Measurements from ENCODE around the gene CHCHD2.
"Not testable (repeated sequence)": the region's sequence is repeated elsewhere in the genome, so short reads cannot be mapped to it uniquely, and the experiment has no call there.

The CHCHD2 gene

GRCh38 chr7:56083150-56083785 is 23.0 kb downstream of the CHCHD2 start:
- Histone ChIP-seq H3K4me3 (ENCODE audit: low read depth, low read length) (no peak overlapping the region), H3K27ac (no peak overlapping the region), H3K27me3 (replicated peaks) (no peaks in the 10 kb centered on the region), H3K36me3 (replicated peaks) (peaks cover 30% of the 10 kb centered on the region)
- in situ Hi-C loops (cut with HindIII; ENCODE audit: low pct_ligation_motif_present, low sequenced_read_pairs), result no loop called here
- no peak for TF ChIP-seq CTCF (IDR thresholded peaks at IDR 0.05; ENCODE audit: low read depth, low read length, missing control alignments)
- DNase-seq, result no peak

- H3K27ac ChIP-seq, result no peak overlapping the region
- no peak overlapping the region for H3K4me3 ChIP-seq (ENCODE audit: low read depth, low read length)
- in situ Hi-C loops (cut with HindIII; ENCODE audit: low pct_ligation_motif_present, low sequenced_read_pairs), result no loop called here
- TF ChIP-seq CTCF (IDR thresholded peaks at IDR 0.05; ENCODE audit: low read depth, low read length, missing control alignments), result no peak
- H3K36me3 ChIP-seq (replicated peaks), result peaks cover 37% of the 10 kb centered on the region
- no peak for DNase-seq
- no peaks in the 10 kb centered on the region for H3K27me3 ChIP-seq (replicated peaks)
Measured at GRCh38 chr7:56081626-56082340, 24.5 kb downstream of the CHCHD2 start.

- H3K27me3 ChIP-seq (replicated peaks); in situ Hi-C loops (cut with HindIII; ENCODE audit: low pct_ligation_motif_present, low sequenced_read_pairs); H3K27ac ChIP-seq; DNase-seq; H3K4me3 ChIP-seq (ENCODE audit: low read depth, low read length): not testable (repeated sequence)
- peaks cover 43% of the 10 kb centered on the region for H3K36me3 ChIP-seq (replicated peaks)
Measured at GRCh38 chr7:56080726-56081435, 25.4 kb downstream of the CHCHD2 start.

GRCh38 chr7:56079450-56080185 is 26.7 kb downstream of the CHCHD2 start:
- in situ Hi-C loops (cut with HindIII; ENCODE audit: low pct_ligation_motif_present, low sequenced_read_pairs), result no loop called here
- Histone ChIP-seq H3K27me3 (replicated peaks) (no peaks in the 10 kb centered on the region), H3K27ac (peak overlapping the region; percentile 22), H3K4me3 (ENCODE audit: low read depth, low read length) (no peak overlapping the region), H3K36me3 (replicated peaks) (peaks cover 45% of the 10 kb centered on the region)
- peak; percentile 76 for TF ChIP-seq CTCF (IDR thresholded peaks at IDR 0.05; ENCODE audit: low read depth, low read length, missing control alignments)
- peak; percentile 62 for DNase-seq

GRCh38 chr7:56078196-56078595 is 28.1 kb downstream of the CHCHD2 start:
- no peak for DNase-seq
- Histone ChIP-seq H3K4me3 (ENCODE audit: low read depth, low read length) (no peak overlapping the region), H3K27me3 (replicated peaks) (no peaks in the 10 kb centered on the region), H3K27ac (no peak overlapping the region), H3K36me3 (replicated peaks) (peaks cover 46% of the 10 kb centered on the region)
- in situ Hi-C loops (cut with HindIII; ENCODE audit: low pct_ligation_motif_present, low sequenced_read_pairs), result no loop called here
- TF ChIP-seq CTCF (IDR thresholded peaks at IDR 0.05; ENCODE audit: low read depth, low read length, missing control alignments), result no peak

GRCh38 chr7:56077681-56078080 is 28.6 kb downstream of the CHCHD2 start:
- no peaks in the 10 kb centered on the region for H3K27me3 ChIP-seq (replicated peaks)
- H3K36me3 ChIP-seq (replicated peaks), result peaks cover 51% of the 10 kb centered on the region
- TF ChIP-seq CTCF (IDR thresholded peaks at IDR 0.05; ENCODE audit: low read depth, low read length, missing control alignments), result no peak
- DNase-seq, result no peak
- H3K27ac ChIP-seq, result no peak overlapping the region
- in situ Hi-C loops (cut with HindIII; ENCODE audit: low pct_ligation_motif_present, low sequenced_read_pairs), result no loop called here
- no peak overlapping the region for H3K4me3 ChIP-seq (ENCODE audit: low read depth, low read length)
